Hepatocyte (in vitro differentiated cells): ENCODE results near the gene MBOAT7. TPM values are rescaled to one million over a fixed set of nuclear protein-coding genes. Genes with fewer than 3 reads are reported as not detected.
A peak's percentile ranks its signal among the peaks of the same experiment; 100 is the strongest.

Source experiments
- DNase-seq: peaks from one replicate; pipeline ENCODE4 v3.0.0-alpha.2; 2016; ENCODE audit warnings: low spot score
- H2AFZ ChIP-seq: fragments of 200-600 bp; sonication (generic); 2 replicates; pipeline ENCODE4 v1.6.0; 2016; ENCODE audit warnings: antibody characterized with exemption, mild to moderate bottlenecking
- H3K27ac ChIP-seq: fragments of 200-600 bp; sonication (generic); 2 replicates; pipeline ENCODE4 v1.5.1; 2016; ENCODE audit warnings: mild to moderate bottlenecking
- H3K27me3 ChIP-seq: fragments of 200-600 bp; sonication (generic); 2 replicates; pipeline ENCODE4 v1.6.1; 2016
- H3K36me3 ChIP-seq: fragments of 200-600 bp; sonication (generic); replicated peaks from 2 replicates; pipeline ENCODE4 v1.5.1; 2016; ENCODE audit warnings: low read depth; ENCODE audit not compliant: insufficient read depth
- H3K4me1 ChIP-seq: fragments of 200-600 bp; sonication (generic); 2 replicates; pipeline ENCODE4 v1.5.1; 2016; ENCODE audit warnings: mild to moderate bottlenecking, moderate library complexity; ENCODE audit not compliant: insufficient read depth
- H3K4me2 ChIP-seq: fragments of 200-600 bp; sonication (generic); 2 replicates; pipeline ENCODE4 v1.6.0; 2016
- H3K4me3 ChIP-seq: fragments of 200-600 bp; sonication (generic); 2 replicates; pipeline ENCODE4 v1.5.1; 2016; ENCODE audit warnings: mild to moderate bottlenecking
- H3K79me2 ChIP-seq: fragments of 200-600 bp; sonication (generic); 2 replicates; pipeline ENCODE4 v1.6.0; 2017; ENCODE audit warnings: mild to moderate bottlenecking
- H3K9me2 ChIP-seq: fragments of 200-600 bp; sonication (generic); replicated peaks from 2 replicates; pipeline ENCODE4 v1.6.0; 2017; ENCODE audit warnings: mild to moderate bottlenecking; ENCODE audit not compliant: insufficient read depth
- H3K9me3 ChIP-seq: fragments of 200-600 bp; sonication (generic); 2 replicates; pipeline ENCODE4 v1.5.1; 2016; ENCODE audit warnings: low read depth, mild to moderate bottlenecking
- H4K20me1 ChIP-seq: fragments of 200-600 bp; sonication (generic); 2 replicates; pipeline ENCODE4 v1.6.0; 2016; ENCODE audit warnings: mild to moderate bottlenecking; ENCODE audit not compliant: insufficient read depth, poor library complexity, severe bottlenecking
- EZH2 ChIP-seq: fragments of 200-600 bp; sonication (generic); IDR thresholded peaks from 2 replicates; pipeline ENCODE4 v1.6.1; 2016; ENCODE audit warnings: antibody characterized with exemption, mild to moderate bottlenecking, borderline replicate concordance
- EZH2phosphoT487 ChIP-seq: fragments of 200-600 bp; sonication (generic); IDR thresholded peaks from one replicate; pipeline ENCODE4 v1.6.1; 2018; ENCODE audit warnings: antibody characterized with exemption, mild to moderate bottlenecking, low read depth, moderate library complexity; ENCODE audit not compliant: unreplicated experiment, severe bottlenecking
- WGBS: methylation state at CpG from one replicate; pipeline ENCODE4 v1.1.6; 2016; ENCODE audit warnings: low lambda C conversion rate; ENCODE audit errors: missing lambda C conversion rate; 5-methylcytosine and 5-hydroxymethylcytosine counted together
- polyA plus RNA-seq: library from polyadenylated mRNA; unstranded; fragments of >200 nt; fragmentation: Nextera tagmentation; extraction: Ambion mirVana; gene quantifications from 2 replicates; pipeline ENCODE4 v1.2.1, GENCODE V29; 2016
- total RNA-seq: library from RNA; depleted of rRNA; stranded (reverse); fragments of >200 nt; gene quantifications from 2 replicates; pipeline ENCODE4 v1.2.3, GENCODE V29; 2014
- TF ChIP-seq, protein P1 (sequence below): fragments of 200-600 bp; sonication (generic); IDR thresholded peaks from 2 replicates; pipeline ENCODE4 v1.5.1; 2016; ENCODE audit warnings: antibody characterized with exemption, mild to moderate bottlenecking; ENCODE audit not compliant: poor library complexity

Gene MBOAT7
- total and polyA plus RNA-seq, 2 experiments from 2014 or later, result 93.5 to 179 TPM

DNA sequence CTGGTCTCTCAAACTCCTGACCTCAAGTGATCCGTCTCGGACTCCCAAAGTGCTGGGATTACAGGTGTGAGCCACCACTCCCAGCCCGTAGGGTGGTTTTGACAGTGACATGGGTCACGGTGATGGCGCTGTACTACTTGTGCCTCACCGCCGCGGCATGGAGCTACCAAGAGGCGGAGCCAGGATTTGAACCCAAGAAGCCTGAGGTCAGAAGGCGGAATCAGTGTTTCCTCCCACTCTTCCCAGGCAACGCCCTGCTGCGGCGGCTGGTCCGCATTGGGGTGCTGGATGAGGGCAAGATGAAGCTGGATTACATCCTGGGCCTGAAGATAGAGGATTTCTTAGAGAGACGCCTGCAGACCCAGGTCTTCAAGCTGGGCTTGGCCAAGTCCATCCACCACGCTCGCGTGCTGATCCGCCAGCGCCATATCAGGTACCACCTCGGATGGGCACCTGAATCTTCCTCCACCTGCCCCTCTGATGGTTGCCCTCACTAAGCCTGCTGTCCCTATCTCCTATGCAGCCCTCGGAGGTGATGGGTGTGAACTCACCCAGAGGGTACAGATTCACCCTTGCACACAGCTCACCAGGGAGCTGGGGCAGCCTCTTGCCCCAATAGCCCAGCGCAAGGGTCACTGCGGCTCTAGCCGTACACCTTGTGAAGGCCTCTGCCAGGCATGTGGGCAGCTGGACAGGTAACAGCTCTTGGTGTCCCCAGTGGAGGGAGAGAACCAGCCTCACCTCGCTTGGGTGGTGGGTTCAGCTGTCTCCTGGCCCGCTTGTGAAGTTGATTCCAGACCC is 16.9 kb upstream of the MBOAT7 start:
- Histone ChIP-seq H3K4me3 (no peak overlapping the region), H2AFZ (no peak overlapping the region), H3K4me1 (peaks cover 68% of the 10 kb centered on the region), H3K9me3 (no peaks in the 10 kb centered on the region), H4K20me1 (peaks cover 78% of the 10 kb centered on the region), H3K27ac (no peak overlapping the region), H3K9me2 (no peaks in the 10 kb centered on the region), H3K27me3 (no peaks in the 10 kb centered on the region), H3K79me2 (peaks cover 67% of the 10 kb centered on the region), H3K36me3 (peaks cover 4% of the 10 kb centered on the region), H3K4me2 (no peak overlapping the region)
- WGBS, result 96% methylated on average over 27 of the region's 27 CpGs
- no peak for DNase-seq
- TF ChIP-seq EZH2, result no peak
- no peak for TF ChIP-seq EZH2phosphoT487
- TF ChIP-seq, protein P1, sequence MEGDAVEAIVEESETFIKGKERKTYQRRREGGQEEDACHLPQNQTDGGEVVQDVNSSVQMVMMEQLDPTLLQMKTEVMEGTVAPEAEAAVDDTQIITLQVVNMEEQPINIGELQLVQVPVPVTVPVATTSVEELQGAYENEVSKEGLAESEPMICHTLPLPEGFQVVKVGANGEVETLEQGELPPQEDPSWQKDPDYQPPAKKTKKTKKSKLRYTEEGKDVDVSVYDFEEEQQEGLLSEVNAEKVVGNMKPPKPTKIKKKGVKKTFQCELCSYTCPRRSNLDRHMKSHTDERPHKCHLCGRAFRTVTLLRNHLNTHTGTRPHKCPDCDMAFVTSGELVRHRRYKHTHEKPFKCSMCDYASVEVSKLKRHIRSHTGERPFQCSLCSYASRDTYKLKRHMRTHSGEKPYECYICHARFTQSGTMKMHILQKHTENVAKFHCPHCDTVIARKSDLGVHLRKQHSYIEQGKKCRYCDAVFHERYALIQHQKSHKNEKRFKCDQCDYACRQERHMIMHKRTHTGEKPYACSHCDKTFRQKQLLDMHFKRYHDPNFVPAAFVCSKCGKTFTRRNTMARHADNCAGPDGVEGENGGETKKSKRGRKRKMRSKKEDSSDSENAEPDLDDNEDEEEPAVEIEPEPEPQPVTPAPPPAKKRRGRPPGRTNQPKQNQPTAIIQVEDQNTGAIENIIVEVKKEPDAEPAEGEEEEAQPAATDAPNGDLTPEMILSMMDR, result no peak

DNA sequence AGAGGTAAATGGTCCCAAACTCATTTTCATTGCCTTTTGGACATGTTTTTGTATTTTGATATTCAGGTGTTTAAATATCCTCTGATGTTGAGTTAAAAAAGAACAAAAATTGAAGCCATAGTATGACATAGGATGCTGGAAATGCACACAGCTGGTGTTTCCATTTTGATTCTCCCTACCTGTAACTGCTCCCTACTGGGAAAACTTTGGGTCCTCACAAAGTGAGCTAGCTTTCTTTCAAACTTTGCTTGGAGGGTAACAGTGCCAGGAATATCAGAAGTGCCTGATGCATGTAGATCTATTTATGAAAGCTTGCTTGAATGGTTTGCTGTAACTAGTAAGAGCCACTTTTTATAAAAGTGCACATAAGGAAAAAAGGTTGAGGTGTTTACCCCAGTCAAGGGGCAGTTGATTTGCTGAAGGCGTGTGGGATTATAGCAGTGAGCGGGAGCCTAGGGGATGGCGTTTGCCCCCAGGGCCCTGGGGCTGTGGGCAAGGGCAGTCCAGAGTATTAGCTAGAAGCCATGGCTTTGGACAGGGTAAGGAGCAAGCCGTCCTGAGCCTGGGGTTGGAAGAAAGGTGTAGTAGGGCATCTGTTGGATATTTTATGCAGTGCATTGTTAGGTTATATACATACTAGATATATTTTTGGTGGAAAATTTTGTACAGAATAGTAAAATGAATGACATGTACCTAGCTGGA is 15.5 kb upstream of the MBOAT7 start:
- Histone ChIP-seq H3K9me3 (no peaks in the 10 kb centered on the region), H3K4me1 (peaks cover 59% of the 10 kb centered on the region), H3K36me3 (peaks cover 4% of the 10 kb centered on the region), H2AFZ (no peak overlapping the region), H3K27me3 (no peaks in the 10 kb centered on the region), H3K4me3 (no peak overlapping the region), H3K4me2 (peak overlapping the region; percentile 86), H3K79me2 (peaks cover 70% of the 10 kb centered on the region), H4K20me1 (peaks cover 80% of the 10 kb centered on the region), H3K27ac (peak overlapping the region; percentile 28), H3K9me2 (no peaks in the 10 kb centered on the region)
- 90% methylated on average over 4 of the region's 4 CpGs for WGBS
- no peak for DNase-seq
- TF ChIP-seq, protein P1, result no peak
- no peak for TF ChIP-seq EZH2phosphoT487

DNA sequence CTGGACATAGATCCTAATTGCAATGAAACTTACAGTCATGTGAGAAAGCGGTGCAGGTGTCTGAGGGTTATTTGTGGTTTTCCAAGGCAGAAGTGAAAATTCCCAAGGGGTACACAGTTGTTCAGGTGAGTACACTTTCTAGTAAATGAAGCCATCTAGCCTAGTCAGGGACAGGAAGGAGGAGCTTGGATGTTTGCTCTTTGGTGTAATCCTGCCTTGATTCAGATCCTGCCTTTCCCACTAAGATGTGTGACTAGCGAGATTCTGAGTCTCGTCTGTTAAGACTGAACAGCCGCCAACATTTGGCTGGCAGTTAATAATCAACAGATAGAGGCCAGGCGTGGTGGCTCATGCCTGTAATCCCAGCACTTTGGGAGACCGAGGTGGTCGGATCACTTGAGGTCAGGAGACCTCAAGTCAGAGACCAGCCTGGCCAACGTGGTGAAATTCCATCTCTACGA is 13.8 kb upstream of the MBOAT7 start:
- DNase-seq, result peak; percentile 61
- Histone ChIP-seq H4K20me1 (peaks cover 71% of the 10 kb centered on the region), H3K36me3 (peaks cover 4% of the 10 kb centered on the region), H3K9me3 (no peaks in the 10 kb centered on the region), H3K4me2 (peak overlapping the region; percentile 86), H3K27me3 (no peaks in the 10 kb centered on the region), H3K4me1 (peaks cover 43% of the 10 kb centered on the region), H3K79me2 (peaks cover 69% of the 10 kb centered on the region), H3K9me2 (no peaks in the 10 kb centered on the region), H3K4me3 (peak overlapping the region; percentile 28), H2AFZ (no peak overlapping the region), H3K27ac (peak overlapping the region; percentile 97)
- TF ChIP-seq EZH2 (no peak), EZH2phosphoT487 (no peak)
- TF ChIP-seq, protein P1, result no peak
- WGBS, result 39% methylated on average over 9 of the region's 9 CpGs
